H4 (cell line): Measurements from ENCODE around the gene PRC1. TPM values are rescaled to one million over a fixed set of nuclear protein-coding genes. Genes with fewer than 3 reads are reported as not detected.
"Not testable (repeated sequence)": the region's sequence is repeated elsewhere in the genome, so short reads cannot be mapped to it uniquely, and the experiment has no call there.

Source experiments
- DNase-seq: peaks from one replicate; pipeline ENCODE4 v3.0.0-alpha.2; 2015; ENCODE audit warnings: low spot score
- total RNA-seq: library from RNA; depleted of rRNA; stranded (reverse); fragments of >200 nt; shearing (Covaris generic); gene quantifications from 2 replicates; pipeline ENCODE4 v1.2.3, GENCODE V29; 2014; rRNA removed

Gene PRC1
- total RNA-seq, 1 experiment from 2014 or later, result 245 TPM

DNA sequence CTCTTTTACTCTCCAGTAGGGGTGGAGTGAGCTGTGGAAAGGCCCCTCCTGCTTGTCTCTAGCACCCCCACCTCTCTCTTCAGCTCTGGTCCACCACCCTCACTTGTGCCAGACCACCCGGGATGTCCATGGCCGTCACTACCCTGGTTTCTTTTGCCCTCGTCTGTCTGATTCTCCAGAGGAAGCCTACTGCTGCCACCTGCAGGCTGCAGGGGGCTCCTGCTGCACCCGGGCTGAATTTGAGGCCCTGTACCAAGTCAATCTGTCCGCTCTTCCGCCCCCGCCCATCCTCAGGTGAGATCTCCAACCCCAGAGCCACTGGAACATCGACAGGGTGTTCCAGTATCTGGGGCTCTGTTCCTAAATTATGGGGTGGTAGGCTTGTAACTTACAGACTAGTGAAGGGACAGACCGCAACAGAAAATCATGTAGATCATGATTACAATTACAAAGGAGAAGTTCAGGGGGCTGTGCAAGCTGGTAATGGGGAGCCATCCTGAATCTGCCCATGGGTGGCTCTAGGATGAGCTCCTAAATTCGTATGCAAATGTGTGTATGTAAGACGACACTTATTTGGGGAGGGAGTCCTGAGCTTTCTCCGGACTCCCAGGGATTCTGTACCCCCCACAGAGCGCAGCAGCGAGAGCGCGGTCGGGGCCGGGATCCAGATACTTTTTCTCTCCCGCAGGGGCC lies 59.9 kb downstream of the PRC1 start:
- peak; percentile 76 for DNase-seq

DNA sequence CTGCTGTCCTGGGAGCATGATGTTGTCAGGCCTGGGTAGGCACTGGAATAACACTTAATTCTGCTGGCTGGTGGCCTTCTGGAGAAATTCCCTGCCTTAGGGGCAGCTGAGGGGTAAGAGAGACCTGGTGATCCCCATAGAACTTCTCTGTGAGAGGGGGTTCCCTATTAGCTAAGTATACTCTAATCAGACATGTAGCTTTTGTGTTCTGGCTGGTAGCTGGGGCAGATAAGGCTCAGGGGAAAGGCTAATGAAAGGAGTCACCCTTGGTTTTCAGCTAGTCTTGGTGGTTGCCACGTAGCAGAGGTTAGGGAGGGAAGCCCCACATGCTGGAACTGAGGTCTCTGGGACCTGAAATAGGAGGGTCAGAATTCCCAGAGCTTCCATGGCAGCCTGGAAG lies 61.0 kb downstream of the PRC1 start:
- no peak for DNase-seq

DNA sequence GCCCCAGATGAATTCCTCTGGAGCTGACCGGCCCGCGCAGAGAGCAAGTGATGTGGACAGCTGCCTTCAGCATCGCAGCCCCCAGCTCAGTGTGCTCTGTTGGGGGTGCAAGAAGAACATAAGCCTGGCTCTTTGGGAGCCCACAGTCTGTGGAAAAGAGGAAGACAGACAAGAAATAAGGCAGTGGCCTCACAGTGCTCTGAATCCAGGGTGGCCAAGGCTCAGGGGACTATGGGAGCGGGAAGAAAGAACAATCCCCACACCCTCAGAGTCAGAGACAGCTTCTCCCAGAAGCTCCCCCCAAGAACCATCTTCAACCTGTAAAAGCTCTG lies 61.7 kb downstream of the PRC1 start:
- no peak for DNase-seq

DNA sequence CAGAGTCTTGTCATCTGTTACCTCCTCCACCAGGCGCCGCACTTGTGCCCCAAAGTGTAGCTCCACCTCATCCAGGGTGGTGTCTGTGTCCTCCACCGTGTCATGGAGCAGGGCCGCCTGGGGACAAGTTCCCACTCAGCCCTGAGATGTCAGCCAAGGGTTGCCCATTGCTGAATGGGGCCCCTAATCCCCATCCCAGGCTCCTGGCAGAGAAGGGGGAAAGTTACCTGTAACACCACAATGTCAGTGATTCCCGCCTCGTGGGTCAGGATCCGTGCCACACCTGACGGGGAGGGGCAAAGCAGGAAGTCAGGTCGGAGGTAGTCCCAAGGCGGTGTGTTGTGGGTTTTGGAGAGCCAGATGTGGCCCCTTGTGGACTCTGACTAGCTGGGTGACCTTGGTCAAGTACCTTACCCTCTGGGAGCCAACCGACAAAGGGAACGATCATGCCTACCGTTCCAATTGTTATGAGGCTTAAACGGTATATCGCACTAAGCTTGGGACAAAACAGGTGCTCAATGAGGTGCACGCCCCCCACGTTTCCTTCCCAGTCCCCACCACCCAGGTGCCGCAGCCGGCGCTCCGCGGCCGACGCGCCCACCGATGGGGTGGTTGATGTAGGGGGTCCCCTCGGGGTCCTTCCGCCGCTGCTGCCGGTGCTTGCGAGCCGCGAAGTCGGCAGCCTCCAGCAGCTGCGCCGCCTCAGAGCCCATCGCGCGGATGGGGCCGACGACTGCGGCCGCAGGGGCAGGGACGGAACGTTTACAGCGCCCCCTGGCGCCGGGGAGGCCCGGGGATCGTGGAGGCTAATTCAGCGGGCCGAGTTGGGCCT lies 62.3 kb downstream of the PRC1 start, which contains the start of gene HDDC3:
TSS of gene HDDC3 (minus strand) at position 722 of the 832 bp plus-strand sequence. CDS start at position 713, 9 bp downstream.
- DNase-seq, result peak; percentile 82

DNA sequence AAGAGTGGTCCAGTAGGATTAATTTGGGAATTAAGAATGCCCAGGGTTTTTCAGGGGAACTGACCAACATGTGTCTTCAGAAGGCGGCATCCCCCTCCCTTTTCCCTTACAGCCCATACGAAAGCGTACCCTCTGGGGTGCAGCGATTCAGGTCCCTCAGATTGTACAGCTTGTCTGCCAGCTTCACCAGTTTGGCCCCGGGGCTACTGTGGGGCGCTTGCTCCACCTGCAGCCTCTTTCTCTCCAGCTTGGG lies 62.8 kb downstream of the PRC1 start:
- no peak for DNase-seq

DNA sequence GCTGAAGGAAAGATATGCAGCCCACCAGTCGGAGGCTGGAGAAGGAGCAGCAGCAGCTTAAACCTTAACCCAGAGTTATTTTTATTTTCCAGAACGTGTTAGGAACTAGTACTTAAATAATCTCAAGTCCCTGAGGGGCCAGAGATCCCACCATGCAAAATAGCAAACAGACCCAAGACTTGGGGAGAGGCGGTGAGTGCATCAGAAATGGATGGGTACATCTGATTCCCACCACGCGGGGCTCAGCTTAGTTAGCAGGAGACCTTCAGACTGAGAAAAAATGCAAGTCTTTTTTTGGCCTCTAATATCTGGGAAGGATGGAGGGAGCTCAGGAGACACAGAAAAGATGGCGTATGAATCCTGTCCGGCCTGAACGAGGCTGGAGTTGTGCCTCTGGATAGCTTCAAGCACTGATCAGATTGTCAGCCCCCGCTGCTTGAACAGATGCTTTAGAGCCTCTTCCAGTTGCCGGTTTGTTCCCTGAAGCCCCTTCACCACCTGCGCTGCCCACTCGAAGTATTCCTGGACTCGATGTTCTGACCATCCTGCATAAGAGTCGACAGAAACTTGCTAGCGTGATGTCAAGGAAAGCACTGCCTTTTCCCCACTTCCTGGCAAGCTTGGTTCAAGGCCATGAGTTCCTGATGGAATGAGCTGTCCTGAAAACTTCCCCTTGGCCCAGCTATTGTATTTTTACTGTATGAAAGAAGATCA lies 63.3 kb downstream of the PRC1 start:
- no peak for DNase-seq

DNA sequence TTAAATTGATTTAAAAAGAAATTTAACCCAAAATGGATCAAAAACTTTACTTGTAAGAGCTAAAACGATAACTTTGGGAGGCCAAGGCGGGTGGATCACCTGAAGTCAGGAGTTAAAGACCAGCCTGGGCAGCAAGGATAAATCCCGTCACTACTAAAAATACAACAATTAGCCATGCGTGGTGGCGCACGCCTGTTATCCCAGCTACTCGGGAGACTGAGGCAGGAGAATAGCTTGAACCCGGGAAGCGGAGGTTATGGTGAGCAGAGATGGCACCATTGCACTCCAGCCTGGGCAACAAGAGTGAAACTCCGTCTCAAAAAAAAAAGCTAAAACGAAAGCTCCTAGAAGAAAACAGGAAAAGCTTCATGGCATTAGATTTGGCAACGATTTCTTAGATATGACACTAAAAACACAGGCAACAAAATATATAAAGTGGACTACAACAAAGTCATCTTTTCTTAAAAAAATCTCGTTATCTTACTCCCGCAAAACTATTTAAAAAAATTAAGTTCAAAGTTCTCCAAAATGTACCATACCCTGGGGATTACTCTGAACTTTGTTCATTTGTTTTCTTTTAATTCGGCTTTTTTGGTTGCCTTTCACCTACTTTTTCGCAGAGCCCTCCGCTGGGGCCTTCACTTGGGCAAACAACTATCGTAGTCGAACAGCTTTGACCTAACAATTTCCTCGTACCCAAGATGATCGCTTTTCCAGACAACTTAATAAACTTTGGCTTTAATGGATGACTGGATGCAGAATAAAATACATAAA lies 64.9 kb downstream of the PRC1 start:
- no peak for DNase-seq

DNA sequence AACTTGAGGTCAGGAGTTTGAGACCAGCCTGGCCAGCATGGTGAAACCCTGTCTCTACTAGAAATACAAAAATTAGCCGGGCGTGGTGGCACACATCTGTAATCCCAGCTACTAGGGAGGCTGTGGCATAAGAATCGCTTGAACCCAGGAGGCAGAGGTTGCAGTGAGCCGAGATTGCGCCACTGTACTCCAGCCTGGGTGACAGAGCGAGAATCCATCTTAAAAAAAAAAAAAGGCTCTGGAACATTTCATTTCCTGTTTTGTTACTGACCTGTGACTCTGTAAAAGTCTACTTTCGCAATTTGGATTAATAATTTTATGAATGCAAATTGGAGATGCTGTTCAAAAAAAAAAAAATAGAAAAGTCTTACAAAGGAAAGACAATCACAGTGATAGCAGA lies 66.2 kb downstream of the PRC1 start:
- DNase-seq, result not testable (repeated sequence)

DNA sequence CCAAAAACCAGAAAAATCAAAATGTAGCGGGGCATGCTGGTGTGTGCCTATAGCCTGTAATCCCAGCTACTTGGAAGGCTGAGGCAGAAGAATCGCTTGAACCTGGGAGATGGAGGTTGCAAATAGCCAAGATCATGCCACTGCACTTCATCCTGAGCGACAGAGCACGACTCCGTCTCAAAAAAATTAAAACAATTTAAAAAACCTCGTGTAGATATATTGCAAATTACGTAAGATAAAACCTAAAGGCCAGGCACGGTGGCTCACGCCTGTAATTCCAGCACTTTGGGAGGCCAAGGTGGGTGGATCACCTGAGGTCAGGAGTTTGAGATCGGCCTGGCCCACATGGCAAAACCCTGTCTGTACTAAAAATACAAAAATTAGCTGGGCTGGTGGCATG lies 67.6 kb downstream of the PRC1 start:
- DNase-seq, result not testable (repeated sequence)

DNA sequence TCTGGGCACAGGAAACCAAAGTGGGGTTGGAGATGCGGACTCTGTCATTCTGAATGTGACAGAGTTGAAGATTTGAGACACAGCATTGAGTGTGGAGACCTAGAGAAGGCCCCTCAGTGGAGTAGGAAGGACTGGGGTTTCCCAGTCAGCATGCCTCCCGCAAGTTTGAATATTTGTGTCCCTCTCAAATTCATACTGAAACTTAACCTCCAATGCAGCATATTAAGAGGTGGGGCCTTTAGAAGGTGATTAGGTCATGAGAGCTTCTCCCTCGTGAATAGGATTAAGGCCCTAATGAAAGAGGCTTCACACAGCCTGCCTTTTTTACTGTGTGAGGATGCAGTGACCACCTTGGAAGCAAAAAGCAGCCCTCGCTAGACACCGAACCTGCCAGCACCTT lies 70.0 kb downstream of the PRC1 start:
- DNase-seq, result no peak

DNA sequence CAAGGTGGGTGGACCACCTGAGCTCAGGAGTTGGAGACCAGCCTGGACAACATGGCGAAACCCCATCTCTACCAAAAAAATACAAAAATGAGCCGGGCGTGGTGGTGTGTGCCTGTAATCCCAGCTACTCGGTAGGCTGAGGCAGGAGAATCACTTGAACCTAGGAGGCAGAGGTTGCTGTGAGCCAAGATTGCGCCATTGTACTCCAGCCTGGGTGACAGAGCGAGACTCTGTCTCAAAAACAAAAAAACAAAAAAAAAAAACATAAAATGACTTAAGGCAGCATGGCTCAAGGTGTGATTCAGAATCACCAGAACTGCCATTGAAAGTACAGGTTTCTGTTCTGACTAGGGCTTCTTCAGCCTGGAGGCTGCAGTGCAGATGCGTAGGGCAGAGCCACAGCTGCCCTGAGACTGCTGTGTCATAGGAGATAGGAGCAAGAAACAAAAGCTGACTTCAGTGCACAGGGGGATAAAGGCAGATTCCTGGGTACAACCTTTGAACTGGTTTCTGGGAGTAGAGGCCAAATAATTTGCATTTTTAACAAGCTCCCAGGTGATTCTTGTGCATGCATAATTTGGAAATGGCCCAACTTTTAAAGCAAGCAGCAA lies 71.5 kb downstream of the PRC1 start:
- DNase-seq, result not testable (repeated sequence)

DNA sequence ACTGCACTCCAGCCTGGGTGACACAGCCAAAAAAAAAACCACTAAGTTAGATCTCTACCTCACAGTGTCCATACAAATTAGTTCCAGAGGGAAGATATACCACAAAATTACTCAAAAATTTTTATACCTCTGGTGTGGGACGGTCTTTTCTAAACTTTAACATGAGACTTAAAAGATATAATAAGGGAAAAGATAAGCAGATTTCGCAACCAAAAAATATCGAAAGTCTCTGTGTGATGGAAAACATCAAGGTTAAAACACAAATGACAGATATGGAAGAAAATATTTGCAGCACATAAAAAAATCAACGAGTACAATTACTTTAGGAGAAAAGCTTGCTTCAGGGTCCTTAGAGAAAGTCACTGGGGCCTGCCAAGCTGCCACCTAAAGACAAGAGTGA lies 72.4 kb downstream of the PRC1 start:
- DNase-seq, result no peak

DNA sequence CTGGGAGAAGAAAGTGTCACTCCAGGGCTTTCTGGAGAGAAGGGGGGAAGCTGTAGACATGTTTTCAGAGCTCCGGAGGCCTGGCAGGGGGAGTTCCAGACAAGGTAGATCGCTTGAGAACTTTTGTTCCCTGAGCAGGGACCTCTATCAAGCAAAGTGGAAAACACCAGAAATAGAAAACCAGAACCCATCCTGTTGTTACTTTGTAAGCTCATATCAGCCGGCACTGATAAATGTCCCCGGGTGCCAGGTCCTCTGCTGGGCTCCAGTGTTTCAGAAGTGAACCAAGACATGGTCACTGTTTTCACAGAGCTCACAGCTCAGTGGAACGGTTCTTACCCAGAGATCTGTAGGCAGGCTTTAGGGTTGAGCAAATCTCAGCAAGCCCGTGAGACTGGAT lies 75.5 kb downstream of the PRC1 start:
- no peak for DNase-seq

DNA sequence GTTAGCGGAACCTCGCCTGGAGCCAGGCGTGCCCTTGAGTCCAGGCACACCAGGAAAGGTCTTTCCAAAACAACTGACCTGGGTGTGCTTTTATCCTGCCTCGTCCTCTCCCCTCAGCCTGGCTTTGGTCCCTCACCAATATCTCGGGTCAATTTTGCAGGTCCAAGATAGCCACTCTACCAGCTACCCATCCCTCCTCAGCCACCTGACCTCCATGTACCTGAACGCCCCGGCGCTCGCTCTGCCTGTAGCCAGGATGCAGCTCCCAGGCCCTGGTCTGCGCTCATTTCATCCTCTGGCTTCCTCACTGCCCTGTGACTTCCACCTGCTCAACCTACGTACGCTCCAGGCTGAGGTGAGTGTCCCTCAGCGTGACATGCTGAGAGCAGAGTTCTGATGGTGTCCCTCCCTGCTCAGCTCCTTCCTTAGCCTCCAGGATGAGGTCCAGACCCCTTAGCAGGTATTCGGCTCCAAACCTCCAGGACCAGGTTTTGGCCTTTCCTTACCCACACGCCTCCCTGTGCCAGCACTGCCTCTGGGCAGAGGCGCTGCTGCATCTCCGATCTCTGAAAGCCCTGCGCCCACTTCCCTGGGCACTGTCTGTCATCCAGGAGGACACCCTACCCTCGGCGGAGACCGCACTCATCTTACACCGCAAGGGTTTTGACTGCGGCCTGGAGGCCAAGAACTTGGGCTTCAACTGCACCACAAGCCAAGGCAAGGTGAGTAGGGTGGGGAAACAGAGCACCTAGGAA lies 76.1 kb downstream of the PRC1 start:
- no peak for DNase-seq

DNA sequence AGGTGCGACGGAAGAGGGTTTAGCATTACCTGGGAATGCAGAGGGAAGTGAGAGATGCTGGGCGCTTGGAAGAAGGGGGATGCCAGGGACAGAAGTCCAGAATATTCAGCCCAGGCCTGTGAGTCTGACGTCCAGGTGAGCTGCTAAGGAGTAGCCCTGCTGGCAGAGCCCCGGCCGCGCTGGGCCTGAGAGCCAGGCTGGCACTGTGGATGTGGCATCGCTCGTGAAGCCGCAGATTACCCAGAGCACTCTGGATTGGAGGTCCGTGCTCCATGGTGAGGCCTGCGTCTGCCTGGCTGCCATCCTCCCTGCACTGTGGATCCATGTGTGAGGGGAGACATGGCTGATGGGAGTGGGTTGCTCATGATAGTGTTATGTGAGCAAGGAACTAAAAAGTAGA lies 76.8 kb downstream of the PRC1 start:
- DNase-seq, result no peak

DNA sequence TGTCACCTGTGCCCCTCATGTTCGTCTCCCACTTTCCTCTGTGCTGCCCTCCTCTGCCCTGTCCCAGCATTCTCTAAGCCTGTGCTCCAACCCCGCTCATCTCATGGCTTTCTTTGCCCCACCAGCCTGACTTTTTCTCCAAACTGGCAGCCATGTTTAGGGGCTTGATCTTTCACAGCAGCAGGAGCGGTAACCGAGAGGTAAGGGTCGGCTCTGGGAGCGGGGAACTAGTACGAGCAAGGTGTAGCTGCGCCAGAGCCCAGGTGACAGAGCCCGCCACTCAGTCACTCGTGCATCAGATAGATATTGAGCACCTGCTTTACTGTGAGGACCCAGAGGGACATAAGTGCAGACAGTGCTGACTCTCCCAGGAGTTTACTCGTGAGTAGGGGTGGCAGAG lies 77.9 kb downstream of the PRC1 start:
- no peak for DNase-seq

Other genes with a start within 250 kb of the PRC1 start
- gene FURIN, start 125.9 kb downstream of the PRC1 start, total RNA-seq, result 8.1 and 16.9 TPM in 2 replicates
- gene FES, start 110.0 kb downstream of the PRC1 start, total RNA-seq, result 0.43 and 0.88 TPM in 2 replicates
- 3.9 and 10.0 TPM in 2 replicates for gene MAN2A2, start 91.2 kb downstream of the PRC1 start, total RNA-seq
- gene HDDC3, start 62.0 kb downstream of the PRC1 start, total RNA-seq, result 12.9 and 18.1 TPM in 2 replicates
- 34.6 and 35.2 TPM in 2 replicates for gene UNC45A, start 59.2 kb downstream of the PRC1 start, total RNA-seq
- 0.06 TPM in 1 of 2 replicates, not detected in the other for gene RCCD1, start 39.7 kb downstream of the PRC1 start, total RNA-seq
- gene VPS33B, start 28.1 kb upstream of the PRC1 start, total RNA-seq, result 7.5 and 12.6 TPM in 2 replicates
- 0.04 TPM in 1 of 2 replicates, not detected in the other for gene SV2B, start 105.7 kb upstream of the PRC1 start, total RNA-seq